NB4 (cell line): ENCODE measurements around the gene SOX6.

Experiments used
- CTCF ChIP-seq: IDR thresholded peaks from one replicate; pipeline ENCODE4 v1.5.1; 2012; ENCODE audit warnings: low read depth, low read length
- MYC ChIP-seq: IDR thresholded peaks from 2 replicates; pipeline ENCODE4 v1.6.1; 2011; ENCODE audit warnings: low read depth, low read length
- POLR2A ChIP-seq: IDR thresholded peaks from 2 replicates; pipeline ENCODE4 v1.6.1; 2011; ENCODE audit warnings: mild to moderate bottlenecking; ENCODE audit not compliant: insufficient read length; ENCODE audit errors: extremely low read depth

- TF ChIP-seq CTCF = no peak
- no peak for TF ChIP-seq POLR2A
- TF ChIP-seq MYC = no peak
These were observed 400.0 kb downstream of the SOX6 start for GRCh38 chr11:15956302-15956701.
